SH-SY5Y (cell line): ENCODE results near the gene MRPL28.

ENCODE experiments used
- GATA2 ChIP-seq: IDR thresholded peaks from 2 replicates; pipeline ENCODE4 v1.6.1; 2011; ENCODE audit warnings: mild to moderate bottlenecking, low read depth, low read length
- GATA3 ChIP-seq: IDR thresholded peaks from 2 replicates; pipeline ENCODE4 v1.6.1; 2011; ENCODE audit warnings: low read depth, mild to moderate bottlenecking, low read length, moderate library complexity

Gene MRPL28

DNA sequence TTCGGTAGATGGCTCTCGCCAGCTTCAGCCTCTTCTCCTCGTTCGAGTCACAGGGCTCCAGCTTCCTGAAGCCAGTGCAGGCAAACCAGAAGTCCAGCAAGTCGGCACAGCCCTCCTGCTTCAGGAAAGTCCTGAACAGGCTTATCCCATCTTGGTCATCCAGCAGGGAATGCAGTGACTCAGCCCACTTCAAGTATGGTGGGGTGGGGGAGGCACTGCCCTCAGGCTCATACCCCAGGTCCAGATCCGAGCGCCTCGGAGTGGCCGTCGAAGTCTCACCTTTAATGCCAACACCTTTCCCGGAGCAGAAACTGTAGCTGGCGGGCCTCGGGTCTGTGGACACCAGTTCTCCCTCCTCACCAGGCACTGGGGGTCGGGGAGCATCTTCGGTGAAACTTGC is 23.8 kb downstream of the MRPL28 start:
- TF ChIP-seq GATA2 (no peak), GATA3 (no peak)

DNA sequence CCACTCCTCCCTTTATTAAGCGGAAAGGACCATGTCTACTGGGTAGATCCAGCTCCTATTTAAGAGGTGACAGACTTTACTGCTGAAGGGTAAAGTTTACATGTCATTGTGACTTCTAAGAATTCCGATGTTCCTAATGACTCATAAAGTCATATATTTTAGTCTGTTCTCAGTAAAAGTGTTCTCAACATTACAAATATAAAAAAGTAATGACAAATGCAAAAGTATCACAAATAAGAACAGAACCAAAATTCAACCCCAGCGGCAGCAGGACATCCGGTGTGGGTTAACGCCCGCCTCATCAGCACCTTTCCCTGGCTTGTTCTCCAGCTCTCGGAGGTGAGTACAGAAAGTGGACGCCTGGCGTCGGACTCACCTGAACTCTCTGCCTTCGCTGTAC is 24.6 kb downstream of the MRPL28 start:
- TF ChIP-seq GATA3 (no peak), GATA2 (no peak)

DNA sequence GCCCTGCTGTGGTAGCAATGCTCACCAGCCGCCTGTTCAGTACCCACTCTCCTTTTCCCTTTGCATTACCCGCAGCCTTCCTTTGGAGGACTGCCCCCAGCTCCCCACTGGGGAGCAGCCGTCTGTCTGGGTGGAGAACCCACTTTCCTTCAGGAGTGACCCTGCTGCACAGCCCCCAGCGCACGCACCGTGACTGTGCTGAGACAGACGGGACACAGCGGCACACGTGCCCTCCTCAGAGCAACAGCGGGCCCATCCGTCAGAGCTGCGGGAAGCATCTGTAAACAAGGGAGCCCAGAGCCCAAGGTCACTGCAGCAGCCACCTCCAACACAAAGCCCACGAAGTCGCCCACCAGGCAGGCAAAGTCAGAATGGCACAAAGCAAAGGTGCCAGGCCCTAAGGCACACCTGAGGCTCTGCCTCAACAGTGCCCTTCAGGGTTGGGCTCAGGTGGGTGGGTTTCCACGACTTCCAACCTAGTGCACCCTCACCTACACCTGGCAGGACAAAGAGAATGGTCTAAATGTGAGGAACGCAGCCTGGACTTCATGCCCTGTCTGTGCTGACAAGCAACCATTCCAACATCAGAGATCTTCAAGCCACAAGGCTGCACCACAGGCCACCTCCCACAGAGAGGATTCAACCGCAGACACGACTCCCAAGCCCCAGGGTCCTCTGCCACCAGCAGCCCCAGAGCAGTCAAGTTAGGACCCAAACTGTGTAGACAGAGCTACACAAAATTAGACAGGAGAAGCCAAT is 27.7 kb downstream of the MRPL28 start:
- TF ChIP-seq GATA2, result no peak
- no peak for TF ChIP-seq GATA3

DNA sequence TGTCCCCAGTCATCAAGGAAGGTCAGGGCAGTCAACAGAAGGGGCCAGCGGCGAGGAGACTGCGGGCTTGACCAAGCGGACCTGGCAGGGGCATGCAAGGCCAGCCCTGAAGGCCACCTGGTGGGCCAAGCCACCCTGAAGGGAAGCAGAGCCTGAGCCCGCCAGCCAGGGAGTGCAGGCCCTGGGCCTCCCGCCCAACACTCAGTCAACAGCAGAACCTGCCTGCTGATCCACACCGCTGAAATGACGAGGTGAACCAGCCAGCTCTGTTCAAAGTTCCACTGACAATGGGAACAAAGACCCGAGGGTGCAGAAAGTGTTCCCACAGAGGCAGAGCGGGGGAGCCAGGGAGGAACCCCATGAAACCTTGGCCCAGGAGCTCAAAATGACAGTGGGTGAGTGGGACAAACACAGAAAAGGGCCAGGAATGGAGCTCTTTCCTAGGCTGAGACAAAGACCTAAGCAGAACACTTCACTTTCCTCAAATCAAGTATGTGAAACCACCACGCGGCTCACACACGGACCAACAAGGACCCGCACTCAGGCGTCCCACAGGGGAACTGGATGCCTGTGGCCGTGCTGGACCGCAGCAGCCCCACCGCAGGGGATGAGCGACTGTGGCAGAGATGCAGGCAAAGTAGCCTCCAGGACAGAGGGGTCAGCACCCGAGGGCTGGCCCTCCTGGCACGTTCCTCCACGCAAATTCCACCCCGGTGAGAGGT is 29.8 kb downstream of the MRPL28 start:
- TF ChIP-seq GATA3 (no peak), GATA2 (no peak)

DNA sequence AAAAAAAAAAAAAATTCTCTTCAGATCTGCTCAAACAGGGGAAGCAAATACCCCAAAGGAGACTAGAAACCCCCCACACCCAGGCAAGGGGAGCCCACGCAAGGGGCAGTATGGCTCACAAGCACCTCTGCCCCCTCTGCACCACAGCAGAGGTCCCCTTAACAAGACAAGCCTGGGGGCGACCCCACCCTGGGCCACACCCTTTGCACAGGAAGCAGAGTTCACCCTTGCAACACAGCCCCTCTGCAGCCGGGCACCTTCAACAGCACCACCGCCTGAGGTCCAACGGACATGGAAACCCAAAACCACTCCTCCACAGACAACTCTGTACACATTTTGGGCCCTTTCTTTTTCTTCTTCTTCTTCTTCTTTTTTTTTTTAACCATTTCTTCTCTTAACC is 30.7 kb downstream of the MRPL28 start:
- TF ChIP-seq GATA2, result no peak
- TF ChIP-seq GATA3, result no peak

DNA sequence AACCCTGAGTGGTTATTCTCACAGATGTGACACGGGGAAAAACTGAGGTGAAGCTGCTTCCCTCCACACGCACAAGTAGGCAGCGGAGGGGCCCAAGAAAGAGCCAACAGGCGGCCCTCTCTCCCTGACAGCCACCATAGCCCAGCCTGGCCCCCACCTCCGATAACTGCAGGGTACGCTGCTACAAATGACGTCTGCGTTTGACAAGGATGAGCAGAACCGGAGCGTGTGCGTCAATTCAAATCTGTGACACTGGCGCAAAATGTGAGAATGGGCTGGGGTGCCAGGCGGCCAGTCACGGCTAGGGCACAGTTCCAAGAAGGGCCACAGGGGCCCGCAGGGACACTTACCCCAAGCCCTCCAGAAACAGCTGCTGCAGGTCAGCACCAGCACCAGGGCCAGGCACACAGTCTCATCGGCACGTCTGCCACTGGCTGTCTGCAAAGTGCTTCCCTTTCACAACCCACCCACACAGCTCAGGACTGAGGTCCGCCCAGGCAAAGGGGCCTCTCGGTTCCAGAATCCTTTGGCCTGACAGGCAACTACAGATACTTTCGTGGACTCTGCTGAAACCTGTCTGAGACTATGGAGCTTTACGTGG is 32.3 kb downstream of the MRPL28 start:
- no peak for TF ChIP-seq GATA2
- no peak for TF ChIP-seq GATA3

DNA sequence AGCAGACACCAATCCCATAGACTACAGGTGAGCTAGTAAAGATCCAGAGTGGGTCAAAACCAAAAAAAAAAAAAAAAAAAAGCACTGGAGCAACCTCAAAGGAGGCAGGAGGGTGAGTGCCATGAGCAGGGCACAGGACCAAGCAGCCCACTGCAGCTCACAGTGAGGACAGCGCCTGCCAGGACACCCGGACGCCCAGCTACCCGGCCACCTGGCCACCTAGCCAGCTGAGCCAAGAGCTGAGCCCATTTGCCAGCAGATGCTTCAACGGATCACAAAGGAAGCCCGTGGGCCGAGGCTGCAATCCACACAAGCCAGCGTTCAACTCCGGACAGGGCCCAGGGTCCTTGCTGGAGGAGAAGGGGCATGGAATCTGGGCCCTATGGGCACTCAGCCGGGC is 32.9 kb downstream of the MRPL28 start:
- TF ChIP-seq GATA2, result no peak
- no peak for TF ChIP-seq GATA3

DNA sequence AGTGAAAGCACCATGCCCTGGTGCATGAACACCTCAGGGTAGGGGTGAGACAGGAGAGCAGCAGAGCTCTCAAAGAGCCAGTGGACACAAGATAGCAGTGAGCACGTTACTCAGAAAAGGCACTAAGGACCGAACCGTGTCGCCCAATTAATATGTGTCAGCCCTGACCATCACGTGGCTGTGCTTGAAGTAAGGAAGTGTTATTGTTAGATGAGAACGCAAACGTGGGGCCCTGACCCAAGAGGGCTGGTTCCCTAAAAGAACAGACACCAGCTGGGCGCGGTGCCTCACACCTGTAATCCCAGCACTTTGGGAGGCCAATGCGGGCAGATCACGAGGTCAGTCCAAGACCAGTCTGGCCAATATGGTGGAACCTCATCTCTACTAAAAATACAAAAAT is 34.1 kb downstream of the MRPL28 start:
- TF ChIP-seq GATA2, result no peak
- TF ChIP-seq GATA3, result no peak

DNA sequence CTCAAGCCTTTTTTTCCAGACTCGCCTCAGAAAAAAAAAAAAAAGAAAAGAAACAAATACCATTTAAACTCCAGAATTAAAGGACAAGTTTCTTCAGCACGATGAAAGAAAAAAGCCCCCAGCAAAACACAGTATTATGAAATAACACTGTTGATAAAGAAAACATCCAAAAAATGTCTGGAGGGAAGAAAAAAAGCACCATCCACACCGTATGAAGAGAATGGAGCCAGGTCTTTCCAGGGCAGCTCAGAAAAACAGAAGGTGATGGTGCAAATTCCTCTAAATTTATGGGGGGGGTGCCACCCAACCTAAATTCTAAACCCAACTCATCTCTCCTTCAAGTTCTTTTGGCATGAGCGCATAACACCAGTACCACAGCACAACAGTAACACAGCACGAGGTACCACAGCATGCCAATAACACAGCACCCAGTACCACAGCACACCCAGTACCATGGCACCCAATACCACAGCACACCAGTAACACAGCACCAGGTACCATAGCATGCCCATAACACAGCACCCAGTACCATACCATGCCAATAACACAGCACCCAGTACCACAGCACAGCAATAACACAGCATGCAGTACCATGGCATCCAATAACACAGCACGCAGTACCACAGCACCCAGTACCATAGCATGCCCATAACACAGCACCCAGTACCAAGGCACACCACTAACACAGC is 36.8 kb downstream of the MRPL28 start:
- no peak for TF ChIP-seq GATA2
- TF ChIP-seq GATA3, result no peak

DNA sequence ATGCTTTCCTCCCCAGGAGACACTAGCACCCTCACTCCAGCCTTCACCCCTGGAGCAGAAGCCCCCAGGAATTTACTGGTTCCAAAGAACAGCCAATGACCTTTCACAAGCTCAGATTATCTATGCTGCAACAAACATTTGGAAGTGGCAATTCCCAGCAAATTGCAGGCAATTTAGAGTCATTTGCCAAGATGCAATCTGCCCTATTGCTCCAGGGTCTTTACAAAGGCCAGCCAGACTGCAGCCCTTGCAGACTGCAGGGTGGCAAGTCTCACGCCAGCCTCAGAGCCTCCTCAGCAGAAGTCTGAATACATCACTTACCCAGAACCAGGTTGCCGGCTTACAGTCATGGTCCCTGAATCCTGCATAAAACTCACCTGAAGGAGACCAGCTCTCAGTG is 39.6 kb downstream of the MRPL28 start:
- peak; percentile 91 for TF ChIP-seq GATA2
- TF ChIP-seq GATA3, result no peak; the same call in 1 of the 2 replicates

DNA sequence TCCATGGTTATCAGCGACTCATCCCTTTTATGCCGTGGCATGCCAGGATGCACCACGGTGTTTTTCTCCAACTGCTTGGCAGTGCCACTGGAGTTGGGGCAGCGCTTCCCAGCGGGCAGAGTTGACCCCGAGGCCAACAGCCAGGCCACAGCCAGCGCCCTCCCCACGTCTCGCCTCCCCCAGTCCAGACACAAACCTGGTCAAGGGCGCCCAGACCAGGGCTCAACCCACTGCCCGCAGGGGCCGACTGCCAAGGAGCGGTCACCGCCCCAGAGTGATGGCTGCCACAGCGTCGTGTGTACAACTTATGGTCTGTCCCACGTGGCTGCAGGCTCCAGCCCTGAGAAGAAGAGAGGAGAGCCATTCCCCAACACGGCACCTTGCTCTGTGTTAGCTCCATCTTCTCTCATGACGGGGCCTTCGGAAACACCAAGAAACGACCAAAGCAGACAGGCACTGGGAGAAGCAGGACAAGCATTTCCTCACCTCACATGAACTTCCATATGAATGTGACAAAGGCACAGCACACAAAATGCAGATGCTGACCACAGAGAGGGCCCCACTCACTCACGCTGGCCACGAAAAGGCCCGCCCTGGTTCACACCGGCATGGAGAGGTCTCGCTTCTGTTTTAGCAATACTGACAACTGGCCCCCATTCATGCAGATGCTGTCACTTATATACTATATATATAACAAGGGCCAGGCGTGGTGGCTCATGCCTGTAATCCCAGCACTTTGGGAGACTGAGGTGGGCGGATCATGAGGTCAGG is 44.8 kb downstream of the MRPL28 start:
- no peak for TF ChIP-seq GATA2
- TF ChIP-seq GATA3, result no peak

DNA sequence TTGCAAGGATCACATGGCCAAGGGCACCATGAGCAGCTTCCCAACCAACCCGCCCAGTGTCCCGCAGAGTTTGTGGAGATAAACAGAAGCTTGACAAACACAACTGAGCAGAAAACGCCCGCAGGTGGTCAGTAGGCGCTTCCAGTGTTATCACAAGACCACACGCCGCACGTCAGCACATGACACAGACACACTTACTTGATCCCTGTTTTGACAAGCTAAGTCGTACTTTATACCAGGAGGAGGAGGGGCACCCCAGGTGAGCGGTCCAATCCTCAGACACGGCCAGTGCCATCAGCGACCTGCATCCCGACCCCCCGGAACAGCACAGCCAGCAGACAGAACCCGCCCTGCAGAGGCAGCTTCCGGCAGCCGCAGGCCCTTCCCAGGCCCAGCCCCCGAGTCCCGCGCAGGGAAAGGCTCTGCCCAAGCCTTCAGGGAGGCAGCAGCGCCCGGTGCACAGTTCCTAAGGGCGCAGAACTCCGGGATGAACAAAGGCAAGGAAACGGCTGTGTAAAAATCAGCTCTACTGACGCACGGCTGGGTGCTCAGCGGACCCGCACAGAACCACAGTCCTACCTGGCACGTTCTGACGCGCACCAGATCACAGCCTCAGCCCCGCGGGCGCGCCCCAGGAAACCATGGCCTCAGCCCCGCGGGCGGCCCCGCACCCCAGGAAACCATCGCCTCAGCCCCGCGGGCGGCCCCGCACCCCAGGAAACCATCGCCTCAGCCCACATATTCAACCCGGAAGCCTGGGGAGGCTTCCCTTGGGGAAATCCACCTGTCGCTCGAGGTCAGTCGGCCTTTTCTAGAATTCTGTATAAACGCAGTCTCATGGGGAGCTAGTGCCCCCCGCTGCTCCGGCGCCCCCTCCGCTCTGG is 45.6 kb downstream of the MRPL28 start:
- no peak for TF ChIP-seq GATA2
- TF ChIP-seq GATA3, result no peak

DNA sequence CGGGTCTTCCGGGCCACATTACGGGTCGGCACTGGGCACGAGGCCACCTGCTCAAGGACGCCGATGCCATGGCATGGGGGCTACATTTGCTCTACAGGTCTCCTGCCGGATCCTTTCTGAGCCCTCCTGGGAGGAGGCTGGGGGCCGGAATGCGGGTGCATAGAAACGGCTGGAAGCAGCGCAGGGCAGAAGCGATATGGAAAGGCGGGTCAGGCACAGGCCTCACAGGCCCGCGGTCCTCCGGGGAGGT is 46.2 kb downstream of the MRPL28 start:
- TF ChIP-seq GATA2, result no peak
- TF ChIP-seq GATA3, result no peak
